Neural progenitor cell (in vitro differentiated cells): ENCODE results near the gene LARP6. TPM values are rescaled to one million over a fixed set of nuclear protein-coding genes. Genes with fewer than 3 reads are reported as not detected.
"Not testable (repeated sequence)": the region's sequence is repeated elsewhere in the genome, so short reads cannot be mapped to it uniquely, and the experiment has no call there.

Experiments used
- DNase-seq: peaks from one replicate; pipeline ENCODE4 v3.0.0-alpha.2; 2016; ENCODE audit warnings: low spot score
- H2AFZ ChIP-seq: fragments of 200-600 bp; sonication (generic); replicated peaks from 2 replicates; pipeline ENCODE4 v1.6.1; 2016; ENCODE audit warnings: antibody characterized with exemption
- H3F3A ChIP-seq: fragments of 200-600 bp; sonication (generic); 2 replicates; pipeline ENCODE4 v1.6.1; 2016; ENCODE audit warnings: antibody characterized with exemption, low read depth
- H3K27ac ChIP-seq: fragments of 200-600 bp; sonication (generic); 2 replicates; pipeline ENCODE4 v1.5.1; 2016; ENCODE audit warnings: mild to moderate bottlenecking
- H3K27me3 ChIP-seq: fragments of 200-600 bp; sonication (generic); 2 replicates; pipeline ENCODE4 v1.6.1; 2016; ENCODE audit warnings: mild to moderate bottlenecking, moderate library complexity
- H3K36me3 ChIP-seq: fragments of 200-600 bp; sonication (generic); 2 replicates; pipeline ENCODE4 v1.5.1; 2016
- H3K4me1 ChIP-seq: fragments of 200-600 bp; sonication (generic); 2 replicates; pipeline ENCODE4 v1.6.1; 2016; ENCODE audit warnings: mixed run types
- H3K4me2 ChIP-seq: fragments of 200-600 bp; sonication (generic); 2 replicates; pipeline ENCODE4 v1.6.1; 2016
- H3K4me3 ChIP-seq: fragments of 200-600 bp; sonication (generic); 2 replicates; pipeline ENCODE4 v1.5.1; 2016
- H3K79me2 ChIP-seq: fragments of 200-600 bp; sonication (generic); 2 replicates; pipeline ENCODE4 v1.6.1; 2016; ENCODE audit warnings: low read depth
- H3K9ac ChIP-seq: fragments of 200-600 bp; sonication (generic); 2 replicates; pipeline ENCODE4 v1.6.1; 2016
- H3K9me3 ChIP-seq: fragments of 200-600 bp; sonication (generic); 2 replicates; pipeline ENCODE4 v1.5.1; 2016; ENCODE audit warnings: low read depth
- H4K20me1 ChIP-seq: fragments of 200-600 bp; sonication (generic); 2 replicates; pipeline ENCODE4 v1.6.1; 2016; ENCODE audit warnings: low read depth
- H3K27ac Mint-ChIP-seq: 3 replicates; pipeline ENCODE4 v1.8.0; 2021; ENCODE audit warnings: mixed read lengths
- H3K27me3 Mint-ChIP-seq: 2 replicates; pipeline ENCODE4 v1.8.0; 2022; ENCODE audit warnings: low read depth, mild to moderate bottlenecking, inconsistent platforms, moderate library complexity, mixed read lengths; ENCODE audit not compliant: insufficient read depth
- H3K36me3 Mint-ChIP-seq: 3 replicates; pipeline ENCODE4 v1.8.0; 2021; ENCODE audit warnings: mixed read lengths
- H3K4me1 Mint-ChIP-seq: 3 replicates; pipeline ENCODE4 v1.8.0; 2021; ENCODE audit warnings: mixed read lengths
- H3K4me3 Mint-ChIP-seq: 3 replicates; pipeline ENCODE4 v1.8.0; 2021; ENCODE audit warnings: mild to moderate bottlenecking, moderate library complexity, mixed read lengths
- H3K9me3 Mint-ChIP-seq: 3 replicates; pipeline ENCODE4 v1.8.0; 2020; ENCODE audit warnings: mixed read lengths
- CTCF ChIP-seq: fragments of 200-600 bp; sonication (generic); IDR thresholded peaks from 2 replicates; pipeline ENCODE4 v1.5.1; 2017; ENCODE audit warnings: antibody characterized with exemption, mild to moderate bottlenecking
- EZH2 ChIP-seq: fragments of 200-600 bp; sonication (generic); IDR thresholded peaks from 2 replicates; pipeline ENCODE4 v1.6.1; 2017; ENCODE audit warnings: antibody characterized with exemption, mild to moderate bottlenecking, moderate library complexity
- EZH2phosphoT487 ChIP-seq: fragments of 200-600 bp; sonication (generic); IDR thresholded peaks from 2 replicates; pipeline ENCODE4 v1.6.1; 2017; ENCODE audit warnings: antibody characterized with exemption
- total RNA-seq: library from RNA; depleted of rRNA; stranded (reverse); fragments of >200 nt; gene quantifications from 2 replicates; pipeline ENCODE4 v1.2.3, GENCODE V29; 2015; ENCODE audit warnings: low replicate concordance

LARP6 gene
- total RNA-seq, 1 donor from 2014 or later: 19.3 TPM

DNA sequence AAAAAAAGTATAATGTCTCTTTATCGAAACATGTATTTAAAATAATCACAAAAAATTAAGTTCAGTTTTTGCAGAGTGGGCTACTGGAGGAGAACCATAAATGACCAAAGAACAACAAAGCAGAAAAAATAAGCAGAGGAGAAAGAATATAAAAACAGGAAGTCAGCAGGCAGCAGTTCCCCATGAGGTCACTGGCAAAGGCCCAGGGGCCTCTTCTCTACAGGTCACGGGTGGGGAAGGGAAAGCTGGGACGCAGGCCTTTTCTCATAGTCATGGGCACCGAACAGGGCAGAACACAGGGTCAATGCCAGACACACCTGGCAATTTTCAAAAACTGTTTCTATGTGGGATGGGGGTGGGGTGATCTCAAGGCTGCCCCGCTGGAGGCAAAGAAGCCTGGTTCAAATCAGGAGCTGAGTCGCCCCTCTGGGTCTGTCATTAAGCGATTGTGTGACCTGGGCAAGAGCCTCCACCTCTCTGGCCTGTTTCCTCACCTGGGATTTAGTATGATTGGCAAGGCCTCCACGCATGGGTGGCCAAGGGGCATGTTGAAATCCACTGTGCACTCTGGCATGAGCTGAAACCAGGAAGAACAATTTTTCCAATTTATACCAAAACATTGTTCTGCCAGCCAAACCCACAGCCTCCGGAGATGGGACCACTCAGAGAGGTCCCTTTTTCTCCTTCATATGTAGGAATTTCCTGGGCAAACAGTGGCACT, 46.8 kb downstream of the LARP6 start:
- Mint-ChIP-seq H3K4me1 (peaks cover under 1% of the 10 kb centered on the region), H3K9me3 (no peaks in the 10 kb centered on the region), H3K4me3 (no peak overlapping the region)

GRCh38 chr15:70804388-70804787, 49.6 kb downstream of the LARP6 start:
- not testable (repeated sequence) for H3K36me3 ChIP-seq, H3F3A ChIP-seq, H3K9me3 Mint-ChIP-seq, H3K4me3 ChIP-seq, DNase-seq, H3K79me2 ChIP-seq, H3K27me3 Mint-ChIP-seq, H3K36me3 Mint-ChIP-seq, H3K27ac ChIP-seq, H3K4me2 ChIP-seq, H4K20me1 ChIP-seq, H3K9ac ChIP-seq, H3K4me3 Mint-ChIP-seq, H3K4me1 ChIP-seq, H3K27ac Mint-ChIP-seq, H3K4me1 Mint-ChIP-seq, H3K27me3 ChIP-seq, H3K9me3 ChIP-seq, H2AFZ ChIP-seq

More for the DNA sequence above, 46.8 kb downstream of the LARP6 start:
- Histone ChIP-seq H3K79me2 (no peaks in the 10 kb centered on the region), H3K4me2 (no peak overlapping the region), H4K20me1 (no peaks in the 10 kb centered on the region), H3F3A (no peaks in the 10 kb centered on the region), H3K4me3 (no peak overlapping the region), H3K4me1 (no peaks in the 10 kb centered on the region), H2AFZ (no peak overlapping the region), H3K9ac (no peak overlapping the region), H3K27me3 (no peaks in the 10 kb centered on the region), H3K27ac (no peak overlapping the region), H3K36me3 (no peaks in the 10 kb centered on the region), H3K9me3 (no peaks in the 10 kb centered on the region)
- no peak for DNase-seq
- H3K27me3 Mint-ChIP-seq: peaks cover 2% of the 10 kb centered on the region
- TF ChIP-seq EZH2phosphoT487 (no peak), CTCF (no peak), EZH2 (no peak)
- H3K27ac Mint-ChIP-seq: no peak overlapping the region
- no peaks in the 10 kb centered on the region for H3K36me3 Mint-ChIP-seq

DNA sequence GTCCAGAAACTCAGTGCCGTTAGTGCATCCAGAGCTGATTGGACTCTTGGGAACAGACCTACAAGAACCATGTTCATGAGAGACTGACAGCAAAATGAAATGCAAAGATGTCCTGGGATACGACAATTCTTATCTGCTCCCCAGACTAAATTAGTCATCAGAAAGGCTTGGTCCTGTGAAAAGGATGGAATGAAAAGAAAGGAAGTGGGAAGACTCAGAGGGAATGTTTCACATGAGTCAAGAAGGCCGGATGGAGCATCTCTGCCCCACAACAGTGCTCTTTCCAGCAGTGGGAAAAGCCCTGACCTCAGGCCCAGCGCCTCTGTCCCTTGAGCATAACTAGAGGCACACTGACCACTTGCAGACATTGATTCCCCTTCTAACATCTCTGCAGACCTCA, 51.3 kb downstream of the LARP6 start:
- Histone ChIP-seq H3K36me3 (no peaks in the 10 kb centered on the region), H3K9ac (no peak overlapping the region), H3K4me3 (no peak overlapping the region), H3K27me3 (no peaks in the 10 kb centered on the region), H3K9me3 (no peaks in the 10 kb centered on the region), H3F3A (no peaks in the 10 kb centered on the region), H4K20me1 (no peaks in the 10 kb centered on the region), H3K27ac (no peak overlapping the region), H3K4me1 (no peaks in the 10 kb centered on the region), H2AFZ (no peak overlapping the region), H3K79me2 (no peaks in the 10 kb centered on the region), H3K4me2 (no peak overlapping the region)
- Mint-ChIP-seq H3K9me3 (no peaks in the 10 kb centered on the region), H3K4me3 (no peak overlapping the region), H3K4me1 (peaks cover 9% of the 10 kb centered on the region), H3K36me3 (no peaks in the 10 kb centered on the region), H3K27ac (no peak overlapping the region), H3K27me3 (no peaks in the 10 kb centered on the region)
- no peak for TF ChIP-seq EZH2
- no peak for TF ChIP-seq CTCF
- TF ChIP-seq EZH2phosphoT487: no peak
- no peak for DNase-seq

GRCh38 chr15:70801109-70801508, 52.8 kb downstream of the LARP6 start:
- Histone ChIP-seq H3K36me3 (no peaks in the 10 kb centered on the region), H3K79me2 (no peaks in the 10 kb centered on the region), H3K9ac (no peak overlapping the region), H4K20me1 (no peaks in the 10 kb centered on the region), H3K9me3 (no peaks in the 10 kb centered on the region), H3F3A (no peaks in the 10 kb centered on the region), H2AFZ (no peak overlapping the region), H3K4me2 (no peak overlapping the region), H3K27ac (no peak overlapping the region), H3K27me3 (no peaks in the 10 kb centered on the region), H3K4me1 (no peaks in the 10 kb centered on the region), H3K4me3 (no peak overlapping the region)
- TF ChIP-seq EZH2: no peak
- no peak for TF ChIP-seq CTCF
- no peak for TF ChIP-seq EZH2phosphoT487
- no peaks in the 10 kb centered on the region for H3K9me3 Mint-ChIP-seq
- H3K36me3 Mint-ChIP-seq: no peaks in the 10 kb centered on the region
- no peak overlapping the region for H3K27ac Mint-ChIP-seq
- peaks cover 9% of the 10 kb centered on the region for H3K4me1 Mint-ChIP-seq
- H3K4me3 Mint-ChIP-seq: no peak overlapping the region
- H3K27me3 Mint-ChIP-seq: no peaks in the 10 kb centered on the region
- DNase-seq: no peak
